Uterus (tissue), 2 donors: ENCODE results near the gene SUGCT.
"Not testable (repeated sequence)": the region's sequence is repeated elsewhere in the genome, so short reads cannot be mapped to it uniquely, and the experiment has no call there.

Source experiments
- CTCF ChIP-seq, 4 experiments: fragments of 200-600 bp in 2 of 4; fragments of 450-650 bp in 2 of 4; sonication (generic) in 2 of 4; IDR thresholded peaks; one replicate each; pipeline ENCODE4 v1.5.1; 2016 to 2019; ENCODE audit warnings: antibody characterized with exemption in 4 of 4, mild to moderate bottlenecking in 2 of 4, moderate library complexity in 1 of 4
- POLR2A ChIP-seq, 2 donors: fragments of 450-650 bp; IDR thresholded peaks; one replicate each; pipeline ENCODE4 v1.6.1; 2016; ENCODE audit warnings: antibody characterized with exemption in 2 of 2, mild to moderate bottlenecking in 1 of 2, moderate library complexity in 1 of 2

GRCh38 chr7:40602351-40602750 is 467.5 kb downstream of the SUGCT start:
- TF ChIP-seq CTCF, POLR2A (IDR thresholded peaks at IDR 0.05): not testable (repeated sequence)
